GM19467 (cell line): ENCODE data around the gene NMRK2.
"Not testable (repeated sequence)": the region's sequence is repeated elsewhere in the genome, so short reads cannot be mapped to it uniquely, and the experiment has no call there.

Experiments used
- ATAC-seq: cut with Tn5 transposase; IDR thresholded peaks from one replicate; pipeline ENCODE4 v1.9.1; 2021; ENCODE audit warnings: mild to moderate bottlenecking, moderate library complexity; ENCODE audit not compliant: unreplicated experiment

Gene NMRK2

DNA sequence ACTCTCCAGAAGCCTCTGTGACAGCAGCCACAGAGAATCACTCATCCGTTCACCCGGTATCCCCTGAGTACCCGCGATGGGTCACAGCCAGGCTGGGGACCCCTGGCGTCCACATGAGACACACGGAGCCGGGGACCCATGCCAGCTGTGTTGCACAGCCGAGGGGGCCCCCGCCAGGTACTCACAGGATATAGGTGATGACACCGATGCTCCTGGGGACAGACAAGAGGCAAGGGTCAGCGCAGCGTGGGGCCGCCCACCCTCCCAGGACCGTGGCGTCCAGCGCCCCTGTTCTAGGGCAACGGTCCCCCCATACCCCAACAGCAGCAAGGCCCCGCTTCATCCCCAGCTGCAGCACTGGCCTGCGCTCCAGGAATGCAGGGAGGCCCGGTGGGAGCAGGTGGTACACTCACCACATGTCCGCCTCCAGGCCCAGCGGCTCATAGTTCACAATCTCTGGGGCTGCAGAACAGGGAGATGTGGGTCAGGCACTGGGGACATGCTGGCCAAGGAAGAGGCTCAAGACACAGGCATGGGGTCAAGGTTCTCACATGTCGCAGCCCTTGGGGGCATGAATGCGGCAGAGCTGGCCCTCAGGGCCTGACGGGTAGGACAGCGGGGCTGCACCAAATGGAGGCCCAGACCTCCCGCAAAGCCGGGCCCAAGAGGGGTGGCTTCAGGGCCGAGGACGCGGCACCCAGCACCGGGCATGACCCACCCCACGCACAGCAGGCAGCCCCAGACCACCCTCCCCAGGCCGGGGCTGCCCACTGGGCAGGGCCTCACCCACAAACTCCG lies 30.8 kb downstream of the NMRK2 start:
- no peak for ATAC-seq

DNA sequence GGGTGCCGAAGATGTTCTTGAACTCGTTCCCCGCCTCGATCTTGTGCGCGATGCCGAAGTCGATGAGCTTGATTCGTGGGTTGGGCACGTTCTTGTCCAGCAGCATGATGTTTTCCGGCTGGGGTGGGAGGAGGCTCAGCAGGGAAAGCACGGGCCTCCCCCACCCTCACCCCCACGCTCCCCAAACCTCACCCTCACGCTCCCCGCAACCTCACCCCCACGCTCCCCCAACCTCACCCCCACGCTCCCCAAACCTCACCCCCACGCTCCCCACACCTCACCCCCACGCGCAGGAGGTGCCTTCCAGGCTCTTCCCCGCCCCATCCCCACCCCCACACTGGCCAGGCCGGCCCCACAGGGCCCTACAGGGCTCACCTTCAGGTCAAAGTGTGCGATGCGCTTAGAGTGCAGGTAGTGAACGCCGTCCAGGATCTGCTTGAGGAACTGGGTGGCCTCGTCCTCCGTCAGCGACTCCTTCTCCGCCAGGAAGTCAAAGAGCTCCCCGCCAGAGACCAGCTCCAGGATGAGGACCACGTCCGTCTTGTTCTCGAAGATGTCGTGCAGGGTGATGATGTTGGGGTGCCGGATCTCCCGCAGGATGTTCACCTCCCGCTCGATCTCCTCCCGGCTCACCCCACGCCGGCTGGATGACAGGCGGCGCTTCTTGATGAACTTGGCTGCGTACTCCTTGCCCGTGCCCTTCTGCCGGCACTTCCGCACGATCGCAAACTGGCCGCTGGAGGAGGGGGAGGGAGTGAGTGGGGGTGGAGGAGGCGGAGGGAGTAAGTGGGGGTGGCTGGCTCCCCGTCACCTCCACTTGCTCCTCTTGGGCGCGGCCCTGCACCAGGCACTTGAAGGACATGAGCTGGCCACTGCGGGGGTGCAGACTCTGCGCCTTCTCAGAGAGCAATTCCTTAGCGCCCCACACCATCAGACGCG lies 31.7 kb downstream of the NMRK2 start:
- no peak for ATAC-seq

DNA sequence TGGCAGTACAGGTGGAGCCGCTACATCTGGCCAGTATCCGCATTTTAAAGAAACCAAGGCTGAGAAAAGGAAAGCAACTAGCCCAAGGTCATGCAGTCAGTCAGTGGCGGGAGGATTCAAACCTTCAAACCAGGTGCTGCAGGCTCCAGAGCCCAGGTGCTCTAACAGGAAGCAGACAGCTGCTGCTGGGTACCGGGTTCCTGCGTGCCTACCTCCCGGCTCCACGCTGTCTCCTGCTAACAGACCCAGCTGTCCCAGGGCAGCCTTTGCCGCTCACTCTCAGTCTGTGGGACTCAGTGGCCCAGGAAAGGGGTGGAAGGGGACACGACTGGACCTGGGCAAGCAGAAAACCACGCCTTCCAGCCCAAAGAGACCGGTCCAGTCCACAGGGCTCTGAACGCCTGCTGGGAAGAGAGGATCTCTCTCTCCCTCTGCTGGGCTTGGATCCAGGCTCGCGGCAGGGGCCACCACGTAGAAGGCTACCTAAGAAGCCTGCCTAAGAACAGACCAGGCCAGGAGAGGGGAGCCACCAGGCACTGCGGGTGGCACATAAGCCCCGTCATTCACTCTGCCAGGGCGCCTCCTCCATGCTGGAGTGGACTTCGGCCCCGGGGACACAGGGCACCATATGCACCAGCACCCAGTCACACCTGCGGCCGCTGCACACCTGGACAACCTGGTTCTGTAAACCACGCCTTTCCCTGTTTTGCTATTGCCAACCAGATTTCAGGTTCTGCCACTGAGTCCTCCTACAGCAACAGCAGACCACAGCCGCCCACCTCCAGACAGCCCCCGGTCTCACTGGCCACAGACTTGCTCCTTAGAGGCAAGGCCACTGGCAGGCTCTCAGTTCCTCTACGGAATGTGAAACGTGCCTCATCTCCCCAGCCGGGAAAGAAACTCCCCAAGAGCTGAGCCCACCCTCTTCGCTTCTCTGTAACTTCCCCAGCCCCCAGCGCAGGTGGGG lies 33.5 kb downstream of the NMRK2 start:
- no peak for ATAC-seq

DNA sequence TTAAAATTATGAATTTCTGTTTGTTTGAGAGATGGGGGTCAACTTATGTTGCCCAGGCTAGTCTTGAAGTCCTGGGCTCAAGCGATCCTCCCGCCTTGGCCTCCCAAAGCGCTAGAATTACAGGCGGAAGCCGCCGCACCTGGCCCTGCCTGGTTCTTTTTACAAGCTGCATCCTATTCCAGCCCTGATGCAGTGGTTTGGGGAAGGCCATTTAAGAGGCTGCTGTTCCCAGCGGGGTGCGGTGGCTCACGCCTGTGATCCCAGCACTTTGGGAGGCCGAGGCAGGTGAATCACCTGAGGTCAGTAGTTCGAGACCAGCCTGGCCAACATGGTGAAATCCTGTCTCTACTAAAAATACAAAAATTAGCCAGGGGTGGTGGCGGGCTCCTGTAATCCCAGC lies 35.1 kb downstream of the NMRK2 start:
- not testable (repeated sequence) for ATAC-seq

DNA sequence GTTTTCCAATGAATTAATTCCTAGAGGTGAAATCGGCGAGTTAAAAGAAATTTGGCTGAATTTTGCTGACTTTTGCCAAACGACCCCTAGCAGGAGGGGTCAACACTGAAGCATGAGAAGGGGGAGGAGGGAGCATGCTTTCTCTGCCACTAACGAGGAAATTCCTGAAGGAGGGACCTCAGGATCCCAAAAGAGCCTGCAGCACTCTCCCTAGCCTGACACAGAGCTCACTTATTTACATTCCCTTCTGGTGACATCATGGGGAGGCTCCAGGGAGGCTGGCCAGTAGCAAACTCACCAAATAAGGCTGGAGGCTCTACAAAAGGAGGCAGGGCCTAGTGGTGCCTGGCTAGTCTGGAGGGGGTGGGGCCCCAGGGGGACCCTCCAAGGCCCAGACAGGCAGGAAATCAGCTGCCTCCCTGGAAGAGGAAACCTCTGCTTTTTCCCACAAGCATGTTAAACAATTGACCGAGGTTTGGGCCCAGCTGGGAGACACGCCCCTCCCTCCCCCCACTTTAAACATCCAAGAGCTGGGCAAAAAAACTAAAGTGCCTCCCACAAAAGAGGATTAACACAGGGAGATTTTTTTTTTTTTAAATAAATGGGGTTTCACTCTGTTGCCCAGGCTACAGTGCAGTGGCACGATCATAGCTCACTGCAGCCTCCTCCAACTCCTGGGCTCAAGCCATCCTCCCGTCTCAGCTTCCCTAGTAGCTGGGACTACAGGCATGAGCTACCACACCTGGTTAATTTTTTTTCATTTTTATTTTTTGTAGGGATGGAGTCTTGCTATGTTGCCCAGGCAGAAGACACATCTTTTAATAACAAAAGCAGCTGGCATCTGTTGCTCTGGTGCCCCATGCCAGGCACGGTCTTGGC lies 35.9 kb downstream of the NMRK2 start:
- ATAC-seq = no peak

DNA sequence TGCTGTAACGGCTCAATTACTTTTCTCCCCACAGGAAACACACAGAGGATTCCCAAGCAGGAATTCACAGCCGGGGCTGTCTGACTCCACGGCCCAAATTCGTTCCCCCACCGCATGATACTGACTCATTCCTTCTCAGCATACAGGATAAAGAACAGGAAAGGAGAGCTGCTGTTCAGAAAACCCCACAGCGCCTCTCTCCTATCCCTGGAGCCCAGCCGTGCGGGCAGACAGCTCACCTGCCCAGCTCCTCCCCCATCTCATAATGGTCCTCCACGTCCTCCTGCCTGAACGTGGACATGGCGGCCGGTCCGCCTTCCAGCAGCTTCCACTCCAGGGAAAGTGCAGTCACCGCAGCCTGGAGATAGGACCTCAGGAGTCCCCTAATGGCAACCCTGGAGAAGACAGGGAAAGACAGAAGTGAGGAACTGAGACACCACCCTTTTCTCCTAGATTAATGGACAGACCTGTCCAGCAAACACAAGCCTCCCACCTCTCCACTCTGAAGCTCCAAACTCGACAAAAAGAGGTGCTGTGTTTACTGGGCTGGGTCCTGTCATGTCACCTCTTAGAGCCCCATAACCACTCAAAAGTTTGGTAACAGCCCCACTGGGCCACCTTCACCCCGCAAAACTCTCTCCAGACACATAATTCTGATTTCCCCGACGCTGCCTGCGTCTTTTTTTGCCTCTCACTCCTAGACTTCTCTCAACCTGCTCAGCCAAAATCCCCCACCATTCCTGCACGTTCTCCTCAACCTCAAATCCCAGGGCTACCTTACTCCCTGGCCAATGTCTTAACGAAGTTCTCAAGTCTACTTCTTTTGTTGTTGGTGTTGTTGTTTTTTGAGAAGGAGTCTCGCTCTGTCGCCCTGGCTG lies 36.8 kb downstream of the NMRK2 start:
- no peak for ATAC-seq

DNA sequence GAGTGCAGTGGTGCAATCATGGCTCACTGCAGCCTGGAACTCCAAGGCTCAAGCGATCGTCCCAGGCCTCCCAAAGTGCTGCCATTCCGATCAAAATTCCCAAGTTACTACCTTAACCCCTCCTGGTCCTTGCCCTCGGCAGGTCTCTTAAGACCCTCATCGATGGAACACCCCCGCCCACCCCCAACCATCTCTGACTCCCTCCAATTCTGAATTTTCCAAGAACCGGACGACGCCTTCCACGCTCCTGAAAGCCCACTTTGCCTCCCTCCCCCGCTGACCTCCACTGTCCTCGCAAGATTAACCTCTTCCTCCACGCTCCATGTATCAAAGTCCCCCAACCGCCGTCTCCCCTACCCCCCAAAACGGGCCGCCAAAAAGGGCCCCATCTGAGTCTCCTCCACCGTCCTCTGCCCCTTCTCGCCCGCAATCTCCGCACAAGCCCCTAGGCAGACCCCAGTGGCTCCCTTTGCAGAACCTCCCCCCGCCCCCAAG lies 37.5 kb downstream of the NMRK2 start:
- no peak for ATAC-seq

DNA sequence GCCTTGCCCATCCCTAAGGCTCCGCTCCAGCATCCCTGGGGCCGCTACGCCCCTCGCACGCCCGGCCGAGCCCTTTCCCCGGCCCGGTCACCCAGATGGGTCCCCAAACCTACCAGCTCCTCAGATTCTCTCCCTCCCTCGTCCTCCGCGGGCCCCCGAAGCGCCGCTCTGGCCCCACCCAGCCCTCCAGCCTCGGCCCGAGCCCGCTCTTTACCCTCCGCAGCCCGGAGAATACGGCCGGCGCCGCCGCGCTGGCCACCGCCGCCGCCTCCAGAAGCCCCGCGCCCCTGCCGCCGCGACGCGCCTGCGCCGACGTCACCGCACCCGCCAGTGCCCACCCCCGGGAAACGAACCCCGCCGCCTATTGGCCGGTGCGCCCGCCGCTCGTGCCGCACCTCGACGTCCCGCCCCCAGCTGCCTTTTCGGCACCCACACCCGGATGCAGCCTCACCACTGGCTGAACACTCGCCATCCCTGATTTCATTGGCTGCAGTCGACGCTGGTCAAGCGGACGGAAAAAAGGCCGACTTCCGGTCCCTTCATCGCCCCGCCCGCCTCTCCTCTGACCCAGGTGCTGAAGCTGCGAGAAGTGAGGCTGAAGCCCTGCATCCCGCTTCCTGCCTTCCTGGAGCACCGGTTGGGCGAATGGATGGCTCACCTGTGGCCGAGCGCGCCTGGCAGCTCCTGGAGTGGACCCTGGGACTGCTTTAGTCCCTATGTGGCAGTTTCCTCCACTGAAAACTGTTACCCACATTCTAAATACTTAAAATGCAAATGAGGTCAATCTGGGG lies 38.1 kb downstream of the NMRK2 start, which contains the start of gene DAPK3:
DAPK3 (minus strand) TSS at position 292 of the 791 bp plus-strand sequence. CDS start 1,364 bp downstream, outside the sequence.
- peak; percentile 95 for ATAC-seq

DNA sequence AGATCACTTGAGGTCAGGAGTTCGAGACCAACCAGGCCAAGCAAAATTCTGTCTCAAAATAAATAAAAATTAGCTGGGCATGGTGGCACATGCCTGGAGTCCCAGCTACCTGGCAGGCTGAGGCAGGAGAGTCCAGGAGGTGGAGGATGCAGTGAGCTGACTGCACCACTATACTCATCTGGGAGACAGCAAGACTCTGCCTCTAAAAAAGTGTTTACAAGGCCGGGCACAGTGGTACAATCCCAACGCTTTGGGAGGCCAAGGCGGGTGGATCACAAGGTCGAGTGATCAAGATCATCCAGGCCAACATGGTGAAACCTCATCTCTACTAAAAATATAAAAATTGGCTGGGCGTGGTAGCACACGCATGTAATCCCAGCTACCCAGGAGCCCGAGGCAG lies 42.3 kb downstream of the NMRK2 start:
- ATAC-seq = no peak

DNA sequence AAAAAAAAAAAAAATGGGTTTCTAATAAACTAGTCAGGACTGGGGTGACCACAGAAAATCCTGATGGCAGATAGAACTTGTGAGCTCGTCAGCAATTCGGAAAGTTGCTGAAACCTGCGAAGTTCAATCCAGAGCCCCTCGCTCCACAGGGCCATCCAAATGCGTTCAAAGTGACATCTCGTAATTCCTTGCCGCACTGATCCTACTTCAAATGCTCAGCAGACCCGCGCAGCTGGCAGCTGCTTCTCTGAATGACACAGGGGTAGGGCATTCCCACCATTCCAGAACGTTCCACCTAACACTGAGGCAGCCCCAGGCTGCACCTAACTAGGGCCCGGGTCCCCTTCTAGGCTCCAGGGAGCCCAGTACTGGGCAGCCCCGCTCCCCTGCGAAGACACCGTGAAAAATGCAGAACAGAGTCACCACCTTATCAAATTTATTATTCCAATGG lies 42.8 kb downstream of the NMRK2 start:
- ATAC-seq = no peak

DNA sequence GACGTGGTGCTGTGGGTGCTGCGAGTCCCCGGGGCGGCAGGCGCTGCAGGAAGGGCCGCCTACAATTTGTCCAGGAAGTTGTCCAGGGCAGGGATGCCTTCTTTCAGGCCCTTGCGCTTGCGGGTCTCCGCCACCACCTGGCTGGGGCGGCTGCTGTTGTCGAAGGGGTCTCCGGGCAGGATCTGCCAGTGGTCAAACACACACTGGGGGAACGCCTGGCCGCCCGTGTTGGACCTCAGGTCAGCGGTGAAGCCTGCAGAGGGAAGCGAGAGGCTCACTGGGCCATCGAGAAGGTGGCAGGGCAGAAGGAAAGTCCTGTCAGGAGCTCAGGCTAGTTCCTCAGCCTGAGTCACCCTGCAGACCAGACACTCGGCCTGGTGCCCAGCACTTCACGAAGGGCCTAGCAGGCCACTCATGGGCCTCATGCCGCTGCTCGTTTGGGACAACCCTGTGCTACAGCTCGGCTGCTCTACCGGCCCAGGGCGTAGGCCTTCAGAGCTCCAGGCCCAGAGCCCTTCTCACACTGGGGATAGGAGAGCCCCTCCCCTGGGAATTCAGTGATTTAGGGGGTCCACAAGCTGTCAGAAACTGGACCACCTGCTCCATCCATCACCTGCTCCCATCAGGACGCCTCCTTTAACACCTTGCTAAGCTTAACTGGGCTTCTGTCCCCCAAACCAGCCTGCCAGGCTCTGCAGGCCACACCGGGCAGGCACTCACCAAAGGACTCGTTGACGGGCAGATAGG lies 43.8 kb downstream of the NMRK2 start:
- ATAC-seq = no peak

DNA sequence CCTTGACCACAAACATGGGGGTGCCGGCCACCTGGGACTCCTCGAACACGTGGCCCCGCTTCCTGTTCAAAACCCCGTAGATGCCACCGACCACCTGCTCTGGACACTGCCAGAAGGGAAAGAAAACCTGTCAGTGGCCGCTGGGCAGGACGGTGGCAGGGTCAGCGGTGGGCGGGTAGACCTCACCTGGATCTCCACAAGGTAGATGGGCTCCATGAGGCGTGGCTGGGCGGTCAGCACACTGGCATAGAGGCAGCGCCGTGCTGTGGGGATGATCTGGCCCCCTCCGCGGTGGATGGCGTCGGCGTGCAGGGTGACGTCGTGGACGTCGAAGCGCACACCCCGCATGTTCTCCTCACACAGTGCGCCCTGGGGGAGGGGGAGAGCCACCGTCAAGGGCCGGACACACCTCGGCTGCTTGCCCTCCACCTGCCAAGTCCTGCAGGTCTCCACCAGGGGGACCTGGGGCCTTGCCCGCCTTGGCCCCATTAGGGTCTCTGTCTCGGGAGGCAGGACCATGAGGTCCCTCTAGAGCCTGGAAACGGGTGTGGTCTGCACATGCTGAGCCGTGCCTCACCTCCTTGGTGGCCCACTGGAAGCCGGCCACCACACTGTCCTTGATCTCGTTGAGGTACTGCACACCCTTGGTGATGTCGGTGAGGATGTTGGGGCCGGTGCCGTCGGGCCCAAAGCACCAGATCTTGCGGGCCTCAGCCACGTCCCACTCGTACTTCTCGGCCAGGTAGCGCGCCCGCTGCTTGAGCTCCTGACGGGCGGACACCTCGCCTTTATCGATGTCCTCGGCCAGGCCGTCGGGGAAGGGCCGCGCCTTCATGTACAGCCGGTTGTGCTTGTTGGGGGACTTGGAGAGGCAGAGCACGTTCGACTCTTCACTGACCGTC lies 44.6 kb downstream of the NMRK2 start:
- no peak for ATAC-seq

DNA sequence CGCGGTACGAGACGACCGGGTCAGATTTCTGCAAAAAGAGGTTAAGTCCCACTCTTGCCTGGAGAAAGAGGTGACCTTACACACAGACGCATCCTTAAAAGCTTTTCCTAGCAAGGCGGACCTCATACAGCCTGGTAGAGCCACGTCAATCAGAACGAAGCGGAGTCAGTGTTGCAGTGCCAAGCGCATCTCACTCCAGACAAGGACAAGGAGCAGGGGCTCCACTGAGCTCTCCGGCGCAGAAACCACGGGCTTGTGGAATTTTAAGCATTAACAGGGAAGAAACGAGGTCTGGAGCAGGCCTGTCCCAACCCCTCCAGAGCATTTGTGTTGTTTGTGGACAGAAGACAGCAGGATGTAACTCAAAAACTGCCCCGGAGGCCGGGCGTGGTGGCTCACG lies 45.3 kb downstream of the NMRK2 start:
- ATAC-seq = no peak

DNA sequence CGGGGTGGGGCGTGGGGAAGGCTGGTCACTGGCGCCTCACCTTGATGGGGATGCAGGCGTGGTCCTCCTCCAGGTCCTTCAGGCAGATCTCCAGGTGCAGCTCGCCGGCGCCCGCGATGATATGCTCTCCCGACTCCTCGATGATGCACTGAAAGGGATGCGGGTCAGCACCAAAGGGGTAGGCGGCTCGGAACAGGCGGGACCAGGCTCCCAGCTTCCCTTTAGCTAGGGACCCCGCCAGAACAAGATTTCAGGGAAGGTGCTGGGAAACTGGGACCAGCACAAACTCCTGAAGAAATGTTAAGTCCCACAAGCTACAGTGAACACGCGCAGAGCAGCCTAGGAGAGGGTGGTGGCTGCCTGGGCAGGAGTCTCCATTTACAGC lies 46.4 kb downstream of the NMRK2 start:
- no peak for ATAC-seq

DNA sequence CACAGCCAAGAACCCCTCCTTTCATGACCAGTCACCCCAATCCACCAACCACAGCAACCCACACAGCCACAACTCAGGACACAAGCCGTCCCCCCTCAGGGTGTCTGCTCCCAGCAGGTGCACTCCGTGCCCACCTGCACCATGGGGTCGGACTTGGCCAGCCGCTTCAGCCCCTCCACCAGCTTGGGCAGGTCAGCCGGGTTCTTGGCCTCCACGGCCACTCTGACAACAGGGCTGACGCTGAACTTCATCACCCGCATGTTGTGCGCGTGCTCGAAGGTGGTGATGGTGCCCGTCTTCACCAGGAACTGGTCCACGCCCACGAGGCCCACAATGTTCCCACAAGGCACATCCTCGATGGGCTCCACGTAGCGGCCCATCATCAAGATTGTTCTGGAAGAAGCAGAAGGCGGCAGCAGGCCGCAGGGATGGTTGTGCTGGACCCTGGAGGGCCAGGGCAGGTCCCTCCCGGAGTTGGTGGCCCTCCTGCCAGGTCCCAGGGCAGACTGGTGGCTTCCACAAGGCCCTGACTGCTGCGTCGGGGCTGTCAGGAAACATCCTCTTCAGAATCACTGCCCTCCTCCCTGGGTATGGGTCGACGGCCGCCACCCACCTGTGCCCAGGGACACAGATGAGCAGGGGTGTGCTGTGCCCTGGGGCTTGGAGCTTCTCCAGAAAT lies 46.9 kb downstream of the NMRK2 start:
- no peak for ATAC-seq
